HS-5 (cell line): Measurements from ENCODE around the gene C17orf100.
"Not testable (repeated sequence)": the region's sequence is repeated elsewhere in the genome, so short reads cannot be mapped to it uniquely, and the experiment has no call there.

Experiments
- DNase-seq: peaks from one replicate; pipeline ENCODE4 v3.0.0-alpha.2; 2012; ENCODE audit warnings: low read depth

C17orf100 gene

GRCh38 chr17:6641247-6641863 lies 10.2 kb upstream of the C17orf100 start:
- DNase-seq: no peak

- no peak for DNase-seq
Observed at GRCh38 chr17:6642592-6642991, 9.0 kb upstream of the C17orf100 start.

GRCh38 chr17:6643451-6644125 lies 8.0 kb upstream of the C17orf100 start:
- no peak for DNase-seq

- no peak for DNase-seq
Observed at GRCh38 chr17:6648181-6648580, 3.4 kb upstream of the C17orf100 start.

- DNase-seq: no peak
Observed at GRCh38 chr17:6651919-6652452, 424 bp downstream of the C17orf100 start.

GRCh38 chr17:6654841-6655731 lies 3.5 kb downstream of the C17orf100 start:
- DNase-seq: no peak

GRCh38 chr17:6655732-6656361 lies 4.3 kb downstream of the C17orf100 start:
- DNase-seq: not testable (repeated sequence)

GRCh38 chr17:6656797-6657632 lies 5.5 kb downstream of the C17orf100 start:
- DNase-seq: not testable (repeated sequence)

GRCh38 chr17:6657633-6658287 lies 6.2 kb downstream of the C17orf100 start:
- DNase-seq: no peak

- not testable (repeated sequence) for DNase-seq
Observed at GRCh38 chr17:6658411-6658810, 6.8 kb downstream of the C17orf100 start.

- no peak for DNase-seq
Observed at GRCh38 chr17:6660101-6660500, 8.5 kb downstream of the C17orf100 start.

GRCh38 chr17:6660805-6661463 lies 9.4 kb downstream of the C17orf100 start:
- DNase-seq: no peak

GRCh38 chr17:6661464-6661848 lies 9.9 kb downstream of the C17orf100 start:
- DNase-seq: no peak

- not testable (repeated sequence) for DNase-seq
Observed at GRCh38 chr17:6663200-6663599, 11.6 kb downstream of the C17orf100 start.

- DNase-seq: no peak
Observed at GRCh38 chr17:6666077-6666521, 14.5 kb downstream of the C17orf100 start.

GRCh38 chr17:6666557-6666956 lies 15.0 kb downstream of the C17orf100 start:
- DNase-seq: no peak

- DNase-seq: no peak
Observed at GRCh38 chr17:6667516-6667915, 16.0 kb downstream of the C17orf100 start.

GRCh38 chr17:6668219-6668618 lies 16.7 kb downstream of the C17orf100 start:
- DNase-seq: no peak

GRCh38 chr17:6668727-6669425 lies 17.3 kb downstream of the C17orf100 start:
- no peak for DNase-seq
